HepG2 (cell line): ENCODE measurements around the gene GRK5.

Experiments
- CREB3 ChIP-seq: sonication (generic); formaldehyde crosslinking; IDR thresholded peaks from 2 replicates; pipeline ENCODE4 v1.5.0; 2020; ENCODE audit warnings: missing genetic modification reagents
- MAFK ChIP-seq, 2 experiments: IDR thresholded peaks in 1 of 2; conservative IDR thresholded peaks in 1 of 2; 2 replicates each; pipeline ENCODE4 v1.6.1; 2011; ENCODE audit warnings: improper control_type of control experiment in 2 of 2, low read length in 2 of 2
- MYNN ChIP-seq: sonication (generic); formaldehyde crosslinking; IDR thresholded peaks from 2 replicates; pipeline ENCODE4 v1.4.0; 2020; ENCODE audit warnings: mild to moderate bottlenecking, low read depth, missing genetic modification reagents
- POLR2A ChIP-seq, 2 experiments: IDR thresholded peaks; 2 replicates each; pipeline ENCODE4 v1.6.1; 2011; ENCODE audit warnings: low read depth in 2 of 2, low read length in 2 of 2, mild to moderate bottlenecking in 1 of 2, moderate library complexity in 1 of 2; ENCODE audit not compliant: insufficient read depth in 1 of 2
- TAF1 ChIP-seq: sonication (generic); formaldehyde crosslinking; IDR thresholded peaks from 2 replicates; pipeline ENCODE4 v1.4.0; 2020; ENCODE audit warnings: missing genetic modification reagents
- ZSCAN22 ChIP-seq: sonication (generic); formaldehyde crosslinking; IDR thresholded peaks from 2 replicates; pipeline ENCODE4 v1.4.0; 2020; ENCODE audit warnings: mild to moderate bottlenecking, missing genetic modification reagents

GRCh38 chr10:119427263-119427864 lies 220.0 kb downstream of the GRK5 start:
- no peak for TF ChIP-seq MYNN (CRISPR knock-in tag)
- TF ChIP-seq MAFK (conservative IDR thresholded peaks at IDR 0.05 in 1 of 2, IDR thresholded peaks at IDR 0.05 in 1 of 2; ENCODE audit: low read length in 2 of 2): no peak
- TF ChIP-seq ZSCAN22 (CRISPR knock-in tag): no peak
- TF ChIP-seq CREB3 (CRISPR knock-in tag): no peak
- TF ChIP-seq TAF1 (CRISPR knock-in tag): no peak
- no peak for TF ChIP-seq POLR2A (IDR thresholded peaks at IDR 0.05; ENCODE audit: insufficient read depth in 1 of 2, low read depth in 2 of 2, low read length in 2 of 2)
